ENCODE data around the gene SLC37A3. TPM values are rescaled to one million over a fixed set of nuclear protein-coding genes. Genes with fewer than 3 reads are reported as not detected.

The SLC37A3 gene
- total and polyA plus RNA-seq, 2 donors (not counting 3 experiments of a cell fraction or from before 2014, with no cell fraction given), result 32.7 to 59.7 TPM

DNA sequence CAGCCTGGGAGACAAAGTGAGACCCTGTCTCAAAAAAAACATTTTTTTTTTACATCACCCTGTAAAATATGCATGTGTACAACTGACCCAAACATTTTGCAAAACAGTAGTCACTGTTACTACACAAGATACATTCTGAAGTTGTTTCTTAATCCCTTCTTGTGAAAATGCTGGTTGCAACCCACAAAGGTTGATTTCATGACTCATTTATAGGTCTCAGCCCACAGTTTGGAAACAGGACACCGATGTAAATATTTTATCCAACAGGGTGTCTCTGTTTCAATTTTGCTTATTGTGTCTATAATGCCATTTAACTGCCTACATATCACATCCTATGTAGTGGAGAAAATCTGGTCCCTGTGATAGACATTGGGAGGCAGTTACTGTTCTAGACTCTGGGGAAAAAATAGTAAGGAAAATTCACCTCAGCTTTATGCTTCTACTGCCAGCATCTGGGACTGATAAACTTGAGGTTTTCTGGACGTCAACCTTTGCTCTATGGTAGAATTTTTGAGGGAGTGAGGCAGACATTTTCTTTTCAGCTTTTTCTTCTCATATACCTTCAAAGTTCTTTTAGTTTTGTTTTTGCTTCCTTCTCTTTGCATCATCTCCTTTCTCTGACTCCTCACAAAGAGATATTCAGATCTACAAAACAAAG is 4.0 kb upstream of the SLC37A3 start:
- Histone ChIP-seq H3K4me1 (ENCODE audit: control insufficient read depth, extremely low read depth, insufficient read depth, low read length) (peaks cover 11% of the 10 kb centered on the region), H3K9me3 (replicated peaks; ENCODE audit: control insufficient read depth, insufficient read depth, low read length) (no peaks in the 10 kb centered on the region), H4K20me1 (replicated peaks; ENCODE audit: control insufficient read depth, extremely low read depth, insufficient read depth, low read length) (no peaks in the 10 kb centered on the region), H2AFZ (ENCODE audit: low read depth, low read length) (no peak overlapping the region), H3K36me3 (ENCODE audit: control insufficient read depth in 2 of 2, extremely low read depth in 1 of 2, insufficient read depth in 2 of 2, low read length in 2 of 2) (no peaks in the 10 kb centered on the region), H3K79me2 (ENCODE audit: control insufficient read depth, insufficient read depth, low read length) (peaks cover 5% of the 10 kb centered on the region), H3K27me3 (ENCODE audit: control insufficient read depth in 2 of 2, insufficient read depth in 2 of 2, low read length in 2 of 2) (peaks cover 11 to 14% of the 10 kb centered on the region in 2 experiments), H3K27ac (ENCODE audit: insufficient read depth, low read depth, low read length) (no peak overlapping the region), H3K9me1 (replicated peaks; ENCODE audit: control insufficient read depth, extremely low read depth, insufficient read depth, low read length) (no peaks in the 10 kb centered on the region), H3K4me3 (replicated peaks in 1 of 3; ENCODE audit: insufficient read depth in 1 of 3, low read depth in 1 of 3, low read length in 3 of 3) (no peak overlapping the region), H3K4me2 (ENCODE audit: insufficient read depth, low read length) (no peak overlapping the region), H3K9ac (replicated peaks; ENCODE audit: extremely low read depth, insufficient read depth, low read length) (no peak overlapping the region)
- BruUV-seq (replicated peaks), result no TSS peak
- dilution Hi-C loops (cut with MboI; ENCODE audit: extremely low pct_ligation_motif_present, low sequenced_read_pairs) (no loop called here), intact Hi-C loops (cut with micrococcal nuclease) (no loop called here)
- ChIA-PET POLR2A (no interaction called here), CTCF (no interaction called here)
- TF ChIP-seq, protein P1, sequence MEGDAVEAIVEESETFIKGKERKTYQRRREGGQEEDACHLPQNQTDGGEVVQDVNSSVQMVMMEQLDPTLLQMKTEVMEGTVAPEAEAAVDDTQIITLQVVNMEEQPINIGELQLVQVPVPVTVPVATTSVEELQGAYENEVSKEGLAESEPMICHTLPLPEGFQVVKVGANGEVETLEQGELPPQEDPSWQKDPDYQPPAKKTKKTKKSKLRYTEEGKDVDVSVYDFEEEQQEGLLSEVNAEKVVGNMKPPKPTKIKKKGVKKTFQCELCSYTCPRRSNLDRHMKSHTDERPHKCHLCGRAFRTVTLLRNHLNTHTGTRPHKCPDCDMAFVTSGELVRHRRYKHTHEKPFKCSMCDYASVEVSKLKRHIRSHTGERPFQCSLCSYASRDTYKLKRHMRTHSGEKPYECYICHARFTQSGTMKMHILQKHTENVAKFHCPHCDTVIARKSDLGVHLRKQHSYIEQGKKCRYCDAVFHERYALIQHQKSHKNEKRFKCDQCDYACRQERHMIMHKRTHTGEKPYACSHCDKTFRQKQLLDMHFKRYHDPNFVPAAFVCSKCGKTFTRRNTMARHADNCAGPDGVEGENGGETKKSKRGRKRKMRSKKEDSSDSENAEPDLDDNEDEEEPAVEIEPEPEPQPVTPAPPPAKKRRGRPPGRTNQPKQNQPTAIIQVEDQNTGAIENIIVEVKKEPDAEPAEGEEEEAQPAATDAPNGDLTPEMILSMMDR (IDR thresholded peaks at IDR 0.05; ENCODE audit: extremely low read depth in 1 of 2, insufficient read depth in 1 of 2, low read depth in 1 of 2, low read length in 2 of 2), result no peak
- no peak for TF ChIP-seq JUN (IDR thresholded peaks at IDR 0.05; ENCODE audit: borderline replicate concordance, insufficient read depth, insufficient read length, low read depth)
- TF ChIP-seq, protein P2, sequence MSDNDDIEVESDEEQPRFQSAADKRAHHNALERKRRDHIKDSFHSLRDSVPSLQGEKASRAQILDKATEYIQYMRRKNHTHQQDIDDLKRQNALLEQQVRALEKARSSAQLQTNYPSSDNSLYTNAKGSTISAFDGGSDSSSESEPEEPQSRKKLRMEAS (IDR thresholded peaks at IDR 0.05; ENCODE audit: insufficient read depth, insufficient read length), result no peak
- no peak for TF ChIP-seq GATA2 (IDR thresholded peaks at IDR 0.05; ENCODE audit: insufficient read depth, insufficient read length, low read depth, low read length)
- TF ChIP-seq POLR2AphosphoS5 (IDR thresholded peaks at IDR 0.05; ENCODE audit: insufficient read depth, low read depth, low read length), result no peak
- TF ChIP-seq EZH2 (IDR thresholded peaks at IDR 0.05; ENCODE audit: borderline replicate concordance, low read depth, low read length, severe bottlenecking), result no peak
- no peak for TF ChIP-seq POLR2A (IDR thresholded peaks at IDR 0.05; ENCODE audit: low read depth, low read length)
- no peak for TF ChIP-seq MYC (IDR thresholded peaks at IDR 0.05; ENCODE audit: low read depth, low read length)
- no peak for TF ChIP-seq FOS (IDR thresholded peaks at IDR 0.05; ENCODE audit: borderline replicate concordance, insufficient read depth, low read length)
- DNase-seq (ENCODE audit: low read depth, low spot score) (no peak), FAIRE-seq (no peak)
